Spleen (tissue), 11 donors: Measurements from ENCODE around the gene NDRG3. TPM values are rescaled to one million over a fixed set of nuclear protein-coding genes. Genes with fewer than 3 reads are reported as not detected.

Experiments used
- DNase-seq: peaks from one replicate; pipeline ENCODE4 v3.0.0-alpha.2; 2020
- H3K27ac ChIP-seq, 8 donors: fragments of 200-600 bp; sonication (generic) in 7 of 8; 1 replicate in 4 of 8; 2 replicates in 4 of 8; pipeline versions ENCODE4 v1.5.0 to v1.8.0; 2016 to 2021; ENCODE audit warnings: inconsistent platforms in 4 of 8, mild to moderate bottlenecking in 4 of 8, moderate library complexity in 1 of 8
- H3K27me3 ChIP-seq, 7 donors: fragments of 200-600 bp; sonication (generic) in 6 of 7; replicated peaks in 1 of 7; 1 replicate in 4 of 7; 2 replicates in 3 of 7; pipeline versions ENCODE4 v1.5.0 to v1.8.0; 2016 to 2021; ENCODE audit warnings: inconsistent platforms in 3 of 7, mild to moderate bottlenecking in 1 of 7
- H3K36me3 ChIP-seq, 6 donors: fragments of 200-600 bp; sonication (generic) in 5 of 6; 1 replicate in 4 of 6; 2 replicates in 2 of 6; pipeline versions ENCODE4 v1.5.0 to v1.8.0; 2016 to 2021; ENCODE audit warnings: inconsistent platforms in 2 of 6
- H3K4me1 ChIP-seq, 6 donors: fragments of 200-600 bp; sonication (generic) in 5 of 6; 1 replicate in 3 of 6; 2 replicates in 3 of 6; pipeline versions ENCODE4 v1.5.0 to v1.8.0; 2016 to 2021; ENCODE audit warnings: inconsistent platforms in 3 of 6
- H3K4me3 ChIP-seq, 8 donors: fragments of 200-600 bp; sonication (generic) in 7 of 8; 1 replicate in 4 of 8; 2 replicates in 4 of 8; pipeline versions ENCODE4 v1.5.0 to v1.8.0; 2016 to 2021; ENCODE audit warnings: inconsistent platforms in 4 of 8, mild to moderate bottlenecking in 4 of 8, moderate library complexity in 2 of 8
- H3K9me3 ChIP-seq, 8 donors: fragments of 200-600 bp; sonication (generic) in 7 of 8; 1 replicate in 4 of 8; 2 replicates in 4 of 8; pipeline versions ENCODE4 v1.5.0 to v1.8.0; 2016 to 2021; ENCODE audit warnings: inconsistent platforms in 4 of 8
- POLR2A ChIP-seq, 3 donors: fragments of 450-650 bp; IDR thresholded peaks; one replicate each; pipeline ENCODE4 v1.5.1; 2017; ENCODE audit warnings: antibody characterized with exemption in 3 of 3, mild to moderate bottlenecking in 1 of 3
- POLR2AphosphoS5 ChIP-seq, 3 donors: sonication (generic); formaldehyde crosslinking; IDR thresholded peaks; one replicate each; pipeline ENCODE4 v1.5.1; 2017; ENCODE audit warnings: antibody characterized with exemption in 3 of 3
- WGBS, 5 donors: extraction: QIAGEN DNeasy Blood & Tissue Kit in 3 of 5; methylation state at CpG; one replicate each; pipeline versions ENCODE4 v1.1.5 to v1.1.7; 2013 to 2018; 5-methylcytosine and 5-hydroxymethylcytosine counted together
- intact Hi-C: fragments of 100-400 bp; cut with DNase I; formaldehyde crosslinking; loops from one replicate; pipeline ENCODE4 v1.15.0; 2023; ENCODE audit warnings: low total_unique reads
- polyA plus RNA-seq, 3 donors: library from polyadenylated mRNA; stranded (reverse); fragments of 200-250 nt; gene quantifications; one replicate each; pipeline ENCODE4 v1.2.1, GENCODE V29; 2013
- small RNA-seq, 4 donors: library from RNA; depleted of rRNA; stranded (forward); fragments of <200 nt; gene quantifications; one replicate each; pipeline ENCODE3, GENCODE V24; 2016
- total RNA-seq, 7 donors: library from RNA; depleted of rRNA in 3 of 7; stranded (reverse); fragments of >200 nt in 3 of 7; fragmentation: NEBNext Ultra II Directional in 4 of 7; extraction: Animal tissue kit (Norgen Biotek cat#: 25700) in 4 of 7; gene quantifications; one replicate each; pipeline versions ENCODE4 v1.1.0 to v1.2.1, GENCODE V29; 2016 to 2021
- TF ChIP-seq, protein P1 (sequence below), 11 experiments: fragments of 200-600 bp in 7 of 11; fragments of 450-650 bp in 4 of 11; sonication (generic) in 4 of 11; IDR thresholded peaks in 8 of 11; conservative IDR thresholded peaks in 3 of 11; 1 replicate in 7 of 11; 2 replicates in 4 of 11; pipeline versions ENCODE4 v1.4.0 to v1.8.0; 2016 to 2021; ENCODE audit warnings: antibody characterized with exemption in 11 of 11, inconsistent platforms in 4 of 11, mild to moderate bottlenecking in 1 of 11
- donor health status: healthy with polysubstance abuse.
- donor health status: DM: no; HTN: no; CAD: no; lungs with moderate emphysema.
- donor health status: DM: no; HTN: no; CAD: no.
- donor health status: Bipolar disorder and iron deficiency.
- donor health status: healthy.
- donor health status: DM: no; HTN: no; CAD: no.
- donor health status: DM: yes; HTN: yes; CAD: no.

Gene NDRG3
- total and polyA plus RNA-seq, 10 donors: 15.5 to 32.0 (median 27.1) TPM

GRCh38 chr20:36606158-36607066 lies 139.5 kb downstream of the NDRG3 start:
- no peaks in the 10 kb centered on the region for H3K9me3 ChIP-seq
- no peaks in the 10 kb centered on the region for H3K27me3 ChIP-seq
- H3K4me3 ChIP-seq: peak overlapping the region; percentile 70 to 98 (median 94)
- intact Hi-C loops: loop anchor here (10.0 kb wide), 1 partner anchor 52 kb away; no protein-coding TSS in a partner anchor
- TF ChIP-seq, protein P1, sequence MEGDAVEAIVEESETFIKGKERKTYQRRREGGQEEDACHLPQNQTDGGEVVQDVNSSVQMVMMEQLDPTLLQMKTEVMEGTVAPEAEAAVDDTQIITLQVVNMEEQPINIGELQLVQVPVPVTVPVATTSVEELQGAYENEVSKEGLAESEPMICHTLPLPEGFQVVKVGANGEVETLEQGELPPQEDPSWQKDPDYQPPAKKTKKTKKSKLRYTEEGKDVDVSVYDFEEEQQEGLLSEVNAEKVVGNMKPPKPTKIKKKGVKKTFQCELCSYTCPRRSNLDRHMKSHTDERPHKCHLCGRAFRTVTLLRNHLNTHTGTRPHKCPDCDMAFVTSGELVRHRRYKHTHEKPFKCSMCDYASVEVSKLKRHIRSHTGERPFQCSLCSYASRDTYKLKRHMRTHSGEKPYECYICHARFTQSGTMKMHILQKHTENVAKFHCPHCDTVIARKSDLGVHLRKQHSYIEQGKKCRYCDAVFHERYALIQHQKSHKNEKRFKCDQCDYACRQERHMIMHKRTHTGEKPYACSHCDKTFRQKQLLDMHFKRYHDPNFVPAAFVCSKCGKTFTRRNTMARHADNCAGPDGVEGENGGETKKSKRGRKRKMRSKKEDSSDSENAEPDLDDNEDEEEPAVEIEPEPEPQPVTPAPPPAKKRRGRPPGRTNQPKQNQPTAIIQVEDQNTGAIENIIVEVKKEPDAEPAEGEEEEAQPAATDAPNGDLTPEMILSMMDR (IDR thresholded peaks at IDR 0.05 in 8 of 11, conservative IDR thresholded peaks at IDR 0.05 in 3 of 11): no peak
- TF ChIP-seq POLR2AphosphoS5 (IDR thresholded peaks at IDR 0.05): peak in 1 of 3 donors; percentile 62
- H3K4me1 ChIP-seq: peaks cover 12 to 48% (median 35%) of the 10 kb centered on the region in 6 donors
- H3K36me3 ChIP-seq: peaks cover 2 to 43% (median 37%) of the 10 kb centered on the region in 6 donors
- whole genome bisulfite sequencing, 5 donors: 0 to 2% (median 1%) methylated on average over 30 to 31 of the region's 31 CpGs
- H3K27ac ChIP-seq: peak overlapping the region; percentile 74 to 100 (median 96)
- DNase-seq: no peak

GRCh38 chr20:36605399-36606157 lies 140.3 kb downstream of the NDRG3 start, which contains the start of gene RAB5IF:
TSS of gene RAB5IF (plus strand) at chr20:36605779. CDS start at chr20:36605952, 173 bp downstream.
- no peaks in the 10 kb centered on the region for H3K9me3 ChIP-seq
- peaks cover 2 to 34% (median 29%) of the 10 kb centered on the region in 6 donors for H3K36me3 ChIP-seq
- H3K4me1 ChIP-seq: peaks cover 12 to 56% (median 39%) of the 10 kb centered on the region in 6 donors
- peak; percentile 100 for DNase-seq
- H3K27ac ChIP-seq: peak within 1 kb of the TSS; percentile 84 to 100 (median 96)
- WGBS, 5 donors: 0% methylated on average over 16 to 90 of the region's 90 CpGs
- peak within 1 kb of the TSS; percentile 70 to 98 (median 94) for H3K4me3 ChIP-seq
- intact Hi-C loops: loop anchor here (10.0 kb wide), 1 partner anchor 51 kb away; no protein-coding TSS in a partner anchor
- TF ChIP-seq POLR2A (IDR thresholded peaks at IDR 0.05) (peak; percentile 48 to 84 (median 76)), POLR2AphosphoS5 (IDR thresholded peaks at IDR 0.05) (peak; percentile 96 to 98 (median 97))
- TF ChIP-seq, protein P1 (IDR thresholded peaks at IDR 0.05 in 8 of 11, conservative IDR thresholded peaks at IDR 0.05 in 3 of 11): peak; percentile 91 to 100 (median 99)
- H3K27me3 ChIP-seq: no peaks in the 10 kb centered on the region

- Histone ChIP-seq H3K27ac (peak overlapping the region; percentile 84 to 100 (median 96)), H3K9me3 (no peaks in the 10 kb centered on the region), H3K27me3 (no peaks in the 10 kb centered on the region), H3K4me1 (peaks cover 12 to 62% (median 45%) of the 10 kb centered on the region in 6 donors), H3K36me3 (peaks cover 2 to 28% (median 23%) of the 10 kb centered on the region in 6 donors), H3K4me3 (peak overlapping the region in 7 of 8 donors; percentile 70 to 98 (median 94))
- WGBS, 5 donors: 20 to 29% (median 24%) methylated on average over 15 of the region's 15 CpGs
- intact Hi-C loops: loop anchor here (10.0 kb wide), 1 partner anchor 50 kb away; no protein-coding TSS in a partner anchor
- TF ChIP-seq POLR2AphosphoS5 (IDR thresholded peaks at IDR 0.05) (no peak), POLR2A (IDR thresholded peaks at IDR 0.05) (no peak)
- TF ChIP-seq, protein P1 (IDR thresholded peaks at IDR 0.05 in 8 of 11, conservative IDR thresholded peaks at IDR 0.05 in 3 of 11): no peak
- peak; percentile 93 for DNase-seq
Observed at GRCh38 chr20:36604952-36605398, 140.9 kb downstream of the NDRG3 start.

Small RNAs within 50 kb of the gene (small RNA-seq; reads per million reads assigned to genes)
- 0 reads per million in 4 donors for gene RF00019

Other genes with a start within 250 kb of the NDRG3 start
- gene MYL9, start 204.6 kb downstream of the NDRG3 start, total RNA-seq: 100 to 1,000 TPM in 3 of 7 donors, 10 to 100 TPM in 4; 30.4 to 369 (median 86.3) TPM
- gene MYL9, start 204.6 kb downstream of the NDRG3 start, polyA plus RNA-seq: 100 to 1,000 TPM in 1 of 3 donors, 10 to 100 TPM in 2; 56.3 to 154 (median 80.1) TPM
- 10 to 100 TPM; 23.3 to 38.2 (median 30.1) TPM for gene TGIF2, start 172.5 kb downstream of the NDRG3 start, total RNA-seq
- gene TGIF2, start 172.5 kb downstream of the NDRG3 start, polyA plus RNA-seq: 10 to 100 TPM; 13.6 to 20.8 (median 14.3) TPM
- 100 to 1,000 TPM in 4 of 7 donors, 10 to 100 TPM in 3; 67.8 to 131 (median 105) TPM for gene RAB5IF, start 140.3 kb downstream of the NDRG3 start, total RNA-seq
- 100 to 1,000 TPM in 1 of 3 donors, 10 to 100 TPM in 2; 78.8 to 114 (median 83.3) TPM for gene RAB5IF, start 140.3 kb downstream of the NDRG3 start, polyA plus RNA-seq
- gene SLA2, start 99.9 kb downstream of the NDRG3 start, total RNA-seq: 10 to 100 TPM in 3 of 7 donors, 1 to 10 TPM in 4; 7.1 to 16.3 (median 9.5) TPM
- gene SLA2, start 99.9 kb downstream of the NDRG3 start, polyA plus RNA-seq: 1 to 10 TPM; 2.6 to 3.0 (median 2.9) TPM
- gene DSN1, start 27.7 kb upstream of the NDRG3 start, total RNA-seq: 10 to 100 TPM in 4 of 7 donors, 1 to 10 TPM in 3; 8.6 to 16.7 (median 10.5) TPM
- 10 to 100 TPM; 12.6 to 16.6 (median 15.7) TPM for gene DSN1, start 27.7 kb upstream of the NDRG3 start, polyA plus RNA-seq
- not detected for gene TLDC2, start 130.0 kb upstream of the NDRG3 start, total RNA-seq
- under 1 TPM; 0.05 to 0.16 (median 0.11) TPM for gene TLDC2, start 130.0 kb upstream of the NDRG3 start, polyA plus RNA-seq
- gene SAMHD1, start 205.6 kb upstream of the NDRG3 start, total RNA-seq: 100 to 1,000 TPM; 173 to 238 (median 219) TPM
- 10 to 100 TPM; 52.3 to 88.7 (median 57.2) TPM for gene SAMHD1, start 205.6 kb upstream of the NDRG3 start, polyA plus RNA-seq